Gastrocnemius medialis (tissue), 4 donors: ENCODE measurements around the gene CEP97. TPM values are rescaled to one million over a fixed set of nuclear protein-coding genes. Genes with fewer than 3 reads are reported as not detected.
"Not testable (repeated sequence)": the region's sequence is repeated elsewhere in the genome, so short reads cannot be mapped to it uniquely, and the experiment has no call there.

ENCODE experiments used
- ATAC-seq, 2 donors: fragments of 150-250 bp; one replicate each; pipeline ENCODE4 v1.9.1; 2016
- DNase-seq, 2 donors: peaks; one replicate each; pipeline ENCODE4 v3.0.0-alpha.2; 2019
- H3K27ac ChIP-seq, 4 donors: fragments of 200-600 bp; sonication (generic); 1 replicate in 1 of 4; 2 replicates in 3 of 4; pipeline ENCODE4 v1.5.1; 2016 to 2018; ENCODE audit warnings: mild to moderate bottlenecking in 2 of 4, moderate library complexity in 1 of 4
- H3K27me3 ChIP-seq, 3 donors: fragments of 200-600 bp; sonication (generic) in 2 of 3; 1 replicate in 1 of 3; 2 replicates in 2 of 3; pipeline versions ENCODE4 v1.5.1 to v1.6.0; 2016 to 2019; ENCODE audit warnings: mild to moderate bottlenecking in 1 of 3, moderate library complexity in 1 of 3
- H3K36me3 ChIP-seq, 2 donors: fragments of 200-600 bp; sonication (generic) in 1 of 2; one replicate each; pipeline ENCODE4 v1.5.1; 2017 to 2018
- H3K4me1 ChIP-seq, 2 donors: fragments of 200-600 bp; sonication (generic) in 1 of 2; one replicate each; pipeline ENCODE4 v1.5.1; 2016 to 2017; ENCODE audit warnings: mild to moderate bottlenecking in 2 of 2
- H3K4me3 ChIP-seq, 4 donors: fragments of 200-600 bp; sonication (generic) in 3 of 4; 1 replicate in 1 of 4; 2 replicates in 3 of 4; pipeline ENCODE4 v1.5.1; 2016 to 2019; ENCODE audit warnings: mild to moderate bottlenecking in 2 of 4
- H3K9me3 ChIP-seq, 3 donors: fragments of 200-600 bp; sonication (generic) in 2 of 3; 1 replicate in 1 of 3; 2 replicates in 2 of 3; pipeline ENCODE4 v1.5.1; 2016 to 2019
- CTCF ChIP-seq, 5 experiments: fragments of 450-650 bp in 3 of 5; fragments of 200-600 bp in 2 of 5; sonication (generic) in 2 of 5; IDR thresholded peaks in 4 of 5; conservative IDR thresholded peaks in 1 of 5; 1 replicate in 4 of 5; 2 replicates in 1 of 5; pipeline ENCODE4 v1.5.1; 2016 to 2019; ENCODE audit warnings: antibody characterized with exemption in 5 of 5, mild to moderate bottlenecking in 3 of 5, moderate library complexity in 3 of 5
- POLR2A ChIP-seq, 2 donors: fragments of 450-650 bp; IDR thresholded peaks; one replicate each; pipeline ENCODE4 v1.6.1; 2017; ENCODE audit warnings: antibody characterized with exemption in 2 of 2, mild to moderate bottlenecking in 2 of 2, moderate library complexity in 2 of 2
- in situ Hi-C, 4 donors: fragments of 200-750 bp; cut with MboI; loops; one replicate each; pipeline versions ENCODE4 v1.15.0 to v1.8.0; 2017; ENCODE audit warnings: low sequenced_read_pairs in 4 of 4
- intact Hi-C: fragments of 100-400 bp; cut with DNase I; formaldehyde crosslinking; loops from one replicate; pipeline ENCODE4 v1.15.1; 2023; ENCODE audit warnings: low total_unique reads
- total RNA-seq, 4 donors: library from RNA; depleted of rRNA; stranded (reverse); fragments of >200 nt; gene quantifications; one replicate each; pipeline versions ENCODE4 v1.1.0 to v1.2.3, GENCODE V29; 2016

The CEP97 gene
- total RNA-seq, 4 donors from 2014 or later = 8.3 to 20.0 (median 13.2) TPM

GRCh38 chr3:101744811-101745210 lies 20.4 kb downstream of the CEP97 start:
- ATAC-seq (no peak), DNase-seq (no peak)
- Histone ChIP-seq H3K27me3 (no peaks in the 10 kb centered on the region), H3K4me3 (no peak overlapping the region), H3K4me1 (no peaks in the 10 kb centered on the region), H3K9me3 (no peaks in the 10 kb centered on the region), H3K36me3 (no peaks in the 10 kb centered on the region), H3K27ac (no peak overlapping the region)
- in situ Hi-C loops = no loop called here
- TF ChIP-seq POLR2A (IDR thresholded peaks at IDR 0.05) (no peak), CTCF (IDR thresholded peaks at IDR 0.05 in 4 of 5, conservative IDR thresholded peaks at IDR 0.05 in 1 of 5) (no peak)
- intact Hi-C loops = no loop called here

- H3K27ac ChIP-seq, H3K36me3 ChIP-seq, H3K27me3 ChIP-seq, ATAC-seq, H3K9me3 ChIP-seq, DNase-seq, H3K4me1 ChIP-seq, in situ Hi-C loops, intact Hi-C loops, H3K4me3 ChIP-seq: not testable (repeated sequence)
Measured at GRCh38 chr3:101745934-101746333, 21.5 kb downstream of the CEP97 start.

GRCh38 chr3:101753386-101754113 lies 29.1 kb downstream of the CEP97 start:
- intact Hi-C loops, H3K27me3 ChIP-seq, H3K9me3 ChIP-seq, H3K27ac ChIP-seq, DNase-seq, ATAC-seq, H3K4me3 ChIP-seq, H3K4me1 ChIP-seq, in situ Hi-C loops: not testable (repeated sequence)
- H3K36me3 ChIP-seq = peaks cover 0 to 27% of the 10 kb centered on the region in 2 donors

- no peak for DNase-seq
- Histone ChIP-seq H3K4me1 (no peaks in the 10 kb centered on the region), H3K4me3 (no peak overlapping the region), H3K36me3 (peaks cover 0 to 29% of the 10 kb centered on the region in 2 donors), H3K27ac (no peak overlapping the region), H3K27me3 (no peaks in the 10 kb centered on the region), H3K9me3 (no peaks in the 10 kb centered on the region)
- TF ChIP-seq CTCF (IDR thresholded peaks at IDR 0.05 in 4 of 5, conservative IDR thresholded peaks at IDR 0.05 in 1 of 5) = no peak
- no peak for TF ChIP-seq POLR2A (IDR thresholded peaks at IDR 0.05)
- intact Hi-C loops (no loop called here), in situ Hi-C loops (no loop called here)
- ATAC-seq = no peak
Measured at GRCh38 chr3:101758224-101758623, 33.8 kb downstream of the CEP97 start.

GRCh38 chr3:101762041-101762646 lies 37.7 kb downstream of the CEP97 start:
- TF ChIP-seq CTCF (IDR thresholded peaks at IDR 0.05 in 4 of 5, conservative IDR thresholded peaks at IDR 0.05 in 1 of 5) (no peak), POLR2A (IDR thresholded peaks at IDR 0.05) (no peak)
- DNase-seq (no peak), ATAC-seq (no peak)
- H3K4me3 ChIP-seq = no peak overlapping the region
- no peak overlapping the region for H3K27ac ChIP-seq
- H3K9me3 ChIP-seq = no peaks in the 10 kb centered on the region
- intact Hi-C loops = no loop called here
- H3K27me3 ChIP-seq = no peaks in the 10 kb centered on the region
- in situ Hi-C loops = no loop called here
- H3K36me3 ChIP-seq = peaks cover 0 to 23% of the 10 kb centered on the region in 2 donors
- H3K4me1 ChIP-seq = no peaks in the 10 kb centered on the region

GRCh38 chr3:101777745-101778281 lies 53.4 kb downstream of the CEP97 start:
- in situ Hi-C loops = loop anchor here in 1 of 4 donors (10.0 kb wide), 1 partner anchor 93 kb away; the partner anchor contains the start of gene RPL24
- not testable (repeated sequence) for H3K4me3 ChIP-seq, H3K36me3 ChIP-seq, ATAC-seq, H3K27me3 ChIP-seq, H3K9me3 ChIP-seq, DNase-seq
- H3K4me1 ChIP-seq = peaks cover 32 to 38% of the 10 kb centered on the region in 2 donors
- intact Hi-C loops = loop anchor here (5.0 kb wide), 1 partner anchor 91 kb away; the partner anchor contains the start of gene RPL24
- H3K27ac ChIP-seq = peak overlapping the region in 1 of 4 donors; percentile 94
